Heart left ventricle (tissue), 16 donors: ENCODE measurements around the gene FURIN. TPM values are rescaled to one million over a fixed set of nuclear protein-coding genes. Genes with fewer than 3 reads are reported as not detected.

Source experiments
- ATAC-seq, 4 donors: fragments of 200-7000 bp; cut with Tn5 transposase; one replicate each; pipeline ENCODE4 v1.9.1; 2020 to 2022; ENCODE audit warnings: moderate library complexity in 4 of 4, mild to moderate bottlenecking in 3 of 4, moderate number of reproducible peaks in 1 of 4
- DNase-seq, 5 donors: peaks; one replicate each; pipeline ENCODE4 v3.0.0-alpha.2; 2020
- H3K27ac ChIP-seq, 12 donors: fragments of 200-600 bp; sonication (generic) in 4 of 12; one replicate each; pipeline versions ENCODE4 v1.5.0 to v1.8.0; 2016 to 2022; ENCODE audit warnings: mild to moderate bottlenecking in 2 of 12
- H3K27me3 ChIP-seq, 9 donors: fragments of 200-600 bp; sonication (generic) in 2 of 9; one replicate each; pipeline versions ENCODE4 v1.5.1 to v1.8.0; 2016 to 2022; ENCODE audit warnings: mild to moderate bottlenecking in 3 of 9
- H3K36me3 ChIP-seq, 9 donors: fragments of 200-600 bp; sonication (generic) in 2 of 9; one replicate each; pipeline versions ENCODE4 v1.5.0 to v1.8.0; 2018 to 2022; ENCODE audit warnings: mild to moderate bottlenecking in 2 of 9
- H3K4me1 ChIP-seq, 12 donors: fragments of 200-600 bp; sonication (generic) in 4 of 12; one replicate each; pipeline versions ENCODE4 v1.5.0 to v1.8.0; 2016 to 2022; ENCODE audit warnings: mild to moderate bottlenecking in 3 of 12
- H3K4me3 ChIP-seq, 12 donors: fragments of 200-600 bp; sonication (generic) in 4 of 12; one replicate each; pipeline versions ENCODE4 v1.5.0 to v1.8.0; 2017 to 2022; ENCODE audit warnings: mild to moderate bottlenecking in 9 of 12, moderate library complexity in 4 of 12
- H3K9me3 ChIP-seq, 12 donors: fragments of 200-600 bp; sonication (generic) in 4 of 12; one replicate each; pipeline versions ENCODE4 v1.5.0 to v1.8.0; 2016 to 2022; ENCODE audit warnings: mild to moderate bottlenecking in 1 of 12
- CTCF ChIP-seq, 12 donors: fragments of 200-600 bp; sonication (generic) in 4 of 12; IDR thresholded peaks; one replicate each; pipeline versions ENCODE4 v1.5.0 to v1.8.0; 2018 to 2022; ENCODE audit warnings: antibody characterized with exemption in 12 of 12, mild to moderate bottlenecking in 5 of 12
- POLR2A ChIP-seq, 2 donors: fragments of 450-650 bp; IDR thresholded peaks; one replicate each; pipeline ENCODE4 v1.6.1; 2017; ENCODE audit warnings: antibody characterized with exemption in 2 of 2, mild to moderate bottlenecking in 2 of 2, moderate library complexity in 2 of 2
- WGBS, 4 donors: extraction: QIAGEN DNeasy Blood & Tissue Kit in 2 of 4; methylation state at CpG; one replicate each; pipeline versions ENCODE4 v1.1.5 to v1.1.7; 2013 to 2018; 5-methylcytosine and 5-hydroxymethylcytosine counted together
- intact Hi-C, 10 donors: fragments of 100-400 bp; cut with DNase I; formaldehyde crosslinking; loops; one replicate each; pipeline versions ENCODE4 v1.11.1 to v1.14.2; 2022
- polyA plus RNA-seq, 2 donors: library from polyadenylated mRNA; stranded (reverse); fragments of 200-250 nt; gene quantifications; one replicate each; pipeline ENCODE4 v1.2.3, GENCODE V29; 2013
- total RNA-seq, 9 donors: library from RNA; depleted of rRNA in 2 of 9; stranded (reverse); fragments of >200 nt in 2 of 9; fragmentation: NEBNext Ultra II Directional in 3 of 9; extraction: Animal tissue kit (Norgen Biotek cat#: 25700) in 3 of 9; gene quantifications; one replicate each; pipeline versions ENCODE4 v1.1.0 to v1.2.4, GENCODE V29; 2016 to 2023
- donor health status: ischemic (EF 13 %, LVEDD 7.1; RV severe dilation, severe dysfunction).
- donor health status: healthy with polysubstance abuse.
- donor health status: DM: no; HTN: yes; CAD: no.
- donor health status: DM: no; HTN: no; CAD: no.
- donor health status: ischemic (EF 25% LVEDD 6.9; RV normal size, moderate dysfunction).
- donor health status: ischemic (EF 25% LVEDD 5.7; RV mildly dilated, moderate dysfunction).
- donor health status: healthy.
- donor health status: DM: yes; HTN: yes; CAD: no.
- donor health status: ischemic (EF 35%, LVEDD 5.7; RV mildly dilated, moderate dysfunction).
- donor health status: nonischemic (EF 11% LVEDD 7.7; RV severe dilation, severe dysfunction).
- donor health status: DM: yes; HTN: yes; CAD: no.
- donor health status: PGD.
- donor health status: ischemic (EF 29% LVEDD 5.4; RV normal size, mild dysfunction).
- donor health status: nonischemic (EF 23%, LVEDD 6.1; RV moderate dilation, normal function).

Gene FURIN
- total and polyA plus RNA-seq, 11 donors, result 37.2 to 174 (median 64.8) TPM

GRCh38 chr15:90915808-90916440 is 47.5 kb downstream of the FURIN start:
- peak overlapping the region in 11 of 12 donors; percentile 30 to 85 (median 71) for H3K27ac ChIP-seq
- peaks cover 0 to 46% (median 10%) of the 10 kb centered on the region in 12 donors for H3K4me1 ChIP-seq
- 75 to 83% (median 79%) methylated on average over 25 of the region's 25 CpGs for WGBS, 4 donors
- DNase-seq (peak; percentile 53 to 86 (median 69)), ATAC-seq (peak; percentile 57 to 74 (median 61))
- peaks cover 11 to 100% (median 99%) of the 10 kb centered on the region in 9 donors for H3K36me3 ChIP-seq
- intact Hi-C loops, result no loop called here
- H3K4me3 ChIP-seq, result peak overlapping the region in 3 of 12 donors; percentile 14 to 25 (median 17)
- no peaks in the 10 kb centered on the region for H3K9me3 ChIP-seq
- TF ChIP-seq POLR2A (IDR thresholded peaks at IDR 0.05) (no peak), CTCF (IDR thresholded peaks at IDR 0.05) (no peak)
- no peaks in the 10 kb centered on the region for H3K27me3 ChIP-seq

- Histone ChIP-seq H3K27ac (peak overlapping the region in 11 of 12 donors; percentile 30 to 85 (median 71)), H3K9me3 (no peaks in the 10 kb centered on the region), H3K36me3 (peaks cover 11 to 100% (median 99%) of the 10 kb centered on the region in 9 donors), H3K4me1 (peaks cover 0 to 46% (median 10%) of the 10 kb centered on the region in 12 donors), H3K4me3 (peak overlapping the region in 3 of 12 donors; percentile 14 to 25 (median 17)), H3K27me3 (no peaks in the 10 kb centered on the region)
- ATAC-seq (peak in 1 of 4 donors; percentile 11), DNase-seq (no peak)
- intact Hi-C loops, result no loop called here
- WGBS, 4 donors, result 86 to 93% (median 92%) methylated on average over 11 of the region's 11 CpGs
- TF ChIP-seq CTCF (IDR thresholded peaks at IDR 0.05), result no peak
- TF ChIP-seq POLR2A (IDR thresholded peaks at IDR 0.05), result no peak
These were observed 48.1 kb downstream of the FURIN start for GRCh38 chr15:90916461-90916860.

- peak overlapping the region in 9 of 12 donors; percentile 18 to 85 (median 78) for H3K27ac ChIP-seq
- 88 to 97% (median 93%) methylated on average over 11 to 12 of the region's 12 CpGs for WGBS, 4 donors
- no peaks in the 10 kb centered on the region for H3K27me3 ChIP-seq
- no peaks in the 10 kb centered on the region for H3K9me3 ChIP-seq
- H3K4me3 ChIP-seq, result no peak overlapping the region
- intact Hi-C loops, result no loop called here
- peaks cover 6 to 100% (median 96%) of the 10 kb centered on the region in 9 donors for H3K36me3 ChIP-seq
- TF ChIP-seq CTCF (IDR thresholded peaks at IDR 0.05) (no peak), POLR2A (IDR thresholded peaks at IDR 0.05) (no peak)
- H3K4me1 ChIP-seq, result peaks cover 0 to 46% (median 10%) of the 10 kb centered on the region in 12 donors
- ATAC-seq, result no peak
- DNase-seq, result no peak
These were observed 49.2 kb downstream of the FURIN start for GRCh38 chr15:90917569-90917968.

- 89 to 92% (median 91%) methylated on average over 23 of the region's 23 CpGs for WGBS, 4 donors
- ATAC-seq (no peak), DNase-seq (no peak)
- H3K9me3 ChIP-seq, result no peaks in the 10 kb centered on the region
- H3K27ac ChIP-seq, result peak overlapping the region; percentile 4 to 85 (median 74)
- no peak overlapping the region for H3K4me3 ChIP-seq
- TF ChIP-seq POLR2A (IDR thresholded peaks at IDR 0.05) (no peak), CTCF (IDR thresholded peaks at IDR 0.05) (no peak)
- intact Hi-C loops, result no loop called here
- H3K36me3 ChIP-seq, result peaks cover 3 to 94% (median 89%) of the 10 kb centered on the region in 9 donors
- H3K4me1 ChIP-seq, result peaks cover 0 to 46% (median 10%) of the 10 kb centered on the region in 12 donors
- no peaks in the 10 kb centered on the region for H3K27me3 ChIP-seq
These were observed 49.8 kb downstream of the FURIN start for GRCh38 chr15:90918034-90918788.
